SK-N-MC (cell line): ENCODE measurements around the gene TP53.

Source experiments
- EZH2 ChIP-seq: fragments of 200-600 bp; sonication (generic); IDR thresholded peaks from one replicate; pipeline ENCODE4 v1.6.1; 2017; ENCODE audit warnings: antibody characterized with exemption
- POLR2AphosphoS5 ChIP-seq: IDR thresholded peaks from 2 replicates; pipeline ENCODE4 v1.6.1; 2012; ENCODE audit warnings: mild to moderate bottlenecking, low read depth, low read length, borderline replicate concordance

- TF ChIP-seq EZH2 (no peak), POLR2AphosphoS5 (no peak)
These were observed 10.7 kb upstream of the TP53 start for GRCh38 chr17:7697828-7698588.
